Thyroid gland (tissue), 4 donors: ENCODE results near the gene ZNF107. TPM values are rescaled to one million over a fixed set of nuclear protein-coding genes. Genes with fewer than 3 reads are reported as not detected.
A peak's percentile ranks its signal among the peaks of the same experiment; 100 is the strongest.

Experiments
- DNase-seq, 2 donors: peaks; one replicate each; pipeline ENCODE4 v3.0.0-alpha.2; 2019
- H3K27ac ChIP-seq, 3 donors: fragments of 200-600 bp; sonication (generic); 1 replicate in 2 of 3; 2 replicates in 1 of 3; pipeline ENCODE4 v1.5.1; 2016 to 2019; ENCODE audit warnings: mild to moderate bottlenecking in 1 of 3, moderate library complexity in 1 of 3
- H3K27me3 ChIP-seq: fragments of 200-600 bp; sonication (generic); one replicate; pipeline ENCODE4 v1.5.1; 2019
- H3K36me3 ChIP-seq, 2 donors: fragments of 200-600 bp; sonication (generic); one replicate each; pipeline ENCODE4 v1.5.1; 2016 to 2019
- H3K4me1 ChIP-seq, 2 donors: fragments of 200-600 bp; sonication (generic); one replicate each; pipeline ENCODE4 v1.5.1; 2017 to 2019
- H3K4me3 ChIP-seq, 3 donors: fragments of 200-600 bp; sonication (generic); replicated peaks in 1 of 3; 1 replicate in 2 of 3; 2 replicates in 1 of 3; pipeline ENCODE4 v1.5.1; 2016; ENCODE audit warnings: mild to moderate bottlenecking in 1 of 3
- H3K9me3 ChIP-seq: fragments of 200-600 bp; sonication (generic); one replicate; pipeline ENCODE4 v1.5.1; 2017
- CTCF ChIP-seq, 6 experiments: fragments of 200-600 bp in 3 of 6; fragments of 450-650 bp in 3 of 6; sonication (generic) in 3 of 6; IDR thresholded peaks; one replicate each; pipeline ENCODE4 v1.5.1; 2016 to 2019; ENCODE audit warnings: antibody characterized with exemption in 6 of 6, mild to moderate bottlenecking in 2 of 6, inconsistent platforms in 1 of 6, moderate library complexity in 1 of 6
- POLR2A ChIP-seq, 2 donors: fragments of 450-650 bp; IDR thresholded peaks; one replicate each; pipeline ENCODE4 v1.6.1; 2017; ENCODE audit warnings: antibody characterized with exemption in 2 of 2, mild to moderate bottlenecking in 2 of 2, moderate library complexity in 1 of 2
- WGBS, 2 donors: methylation state at CpG; one replicate each; pipeline ENCODE4 v1.1.5; 2017; 5-methylcytosine and 5-hydroxymethylcytosine counted together
- intact Hi-C: fragments of 100-400 bp; cut with DNase I; formaldehyde crosslinking; loops from one replicate; pipeline ENCODE4 v1.15.1; 2023
- total RNA-seq, 4 donors: library from RNA; depleted of rRNA; stranded (reverse); fragments of >200 nt; gene quantifications; one replicate each; pipeline ENCODE4 v1.2.3, GENCODE V29; 2016

The ZNF107 gene
- total RNA-seq, 4 donors from 2014 or later: 8.5 to 16.4 (median 12.9) TPM

- TF ChIP-seq POLR2A (IDR thresholded peaks at IDR 0.05) (no peak), CTCF (IDR thresholded peaks at IDR 0.05) (peak; percentile 24 to 72 (median 52))
- no peak for DNase-seq
- H3K36me3 ChIP-seq: no peaks in the 10 kb centered on the region
- H3K27ac ChIP-seq: no peak overlapping the region
- H3K4me3 ChIP-seq: no peak overlapping the region
- no peaks in the 10 kb centered on the region for H3K4me1 ChIP-seq
- no peaks in the 10 kb centered on the region for H3K9me3 ChIP-seq
- intact Hi-C loops: no loop called here
- 21 to 22% methylated on average over 12 of the region's 12 CpGs for WGBS, 2 donors
- H3K27me3 ChIP-seq: no peaks in the 10 kb centered on the region
Observed at GRCh38 chr7:64625114-64626082, 40.5 kb upstream of the ZNF107 start.

DNA sequence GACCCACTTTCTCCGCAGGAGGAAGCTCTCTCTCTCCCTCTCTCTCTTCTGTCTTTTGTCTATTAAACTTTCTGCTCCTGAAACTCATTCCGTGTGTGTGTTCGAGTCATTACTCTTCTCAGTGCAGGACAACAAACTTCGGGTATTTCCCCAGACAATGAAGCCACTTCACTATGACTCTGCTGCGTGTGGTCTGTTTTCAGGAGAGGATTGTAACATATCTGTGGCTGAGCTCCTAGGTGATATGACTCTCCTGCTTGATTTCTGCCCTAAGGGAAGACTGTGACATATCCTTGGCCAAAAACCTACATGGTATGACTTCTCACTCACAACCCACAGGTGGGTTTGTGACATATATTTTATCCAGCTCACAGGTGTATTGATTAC lies 39.9 kb upstream of the ZNF107 start:
- H3K9me3 ChIP-seq: no peaks in the 10 kb centered on the region

DNA sequence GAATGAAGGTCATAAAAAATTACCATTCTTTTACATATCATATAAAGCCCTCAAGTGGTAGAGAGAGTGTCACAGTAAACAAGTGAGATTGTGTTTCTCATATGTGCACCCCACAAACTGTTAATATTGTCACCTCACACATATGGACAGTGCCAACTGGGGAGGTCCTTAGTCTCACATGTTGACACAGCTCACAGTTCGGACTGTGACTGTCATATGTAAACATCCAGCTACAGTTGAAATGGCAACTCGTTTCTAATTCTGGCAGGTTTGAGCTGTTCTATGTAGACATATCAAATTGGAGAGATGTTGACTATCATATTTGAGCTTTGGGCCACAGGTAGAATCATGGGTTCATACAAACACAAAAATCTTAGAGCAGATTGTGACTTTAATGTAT lies 39.4 kb upstream of the ZNF107 start:
- Histone ChIP-seq H3K4me3 (no peak overlapping the region), H3K27me3 (no peaks in the 10 kb centered on the region), H3K27ac (no peak overlapping the region), H3K4me1 (no peaks in the 10 kb centered on the region), H3K36me3 (no peaks in the 10 kb centered on the region), H3K9me3 (no peaks in the 10 kb centered on the region)
- DNase-seq: no peak
- intact Hi-C loops: no loop called here
- TF ChIP-seq CTCF (IDR thresholded peaks at IDR 0.05) (no peak), POLR2A (IDR thresholded peaks at IDR 0.05) (no peak)
- WGBS, 2 donors: 27 to 36% methylated on average over 2 of the region's 2 CpGs

More for the DNA sequence above, 39.9 kb upstream of the ZNF107 start:
- Histone ChIP-seq H3K36me3 (no peaks in the 10 kb centered on the region), H3K27me3 (no peaks in the 10 kb centered on the region), H3K27ac (no peak overlapping the region), H3K4me1 (no peaks in the 10 kb centered on the region), H3K4me3 (no peak overlapping the region)
- TF ChIP-seq CTCF (IDR thresholded peaks at IDR 0.05): no peak
- intact Hi-C loops: no loop called here
- DNase-seq: no peak
- 56 to 59% methylated on average over 5 of the region's 5 CpGs for WGBS, 2 donors

- no peak overlapping the region for H3K27ac ChIP-seq
- H3K36me3 ChIP-seq: no peaks in the 10 kb centered on the region
- TF ChIP-seq POLR2A (IDR thresholded peaks at IDR 0.05) (no peak), CTCF (IDR thresholded peaks at IDR 0.05) (no peak)
- DNase-seq: no peak
- no peaks in the 10 kb centered on the region for H3K4me1 ChIP-seq
- no peaks in the 10 kb centered on the region for H3K27me3 ChIP-seq
- intact Hi-C loops: no loop called here
- H3K4me3 ChIP-seq: no peak overlapping the region
- no peaks in the 10 kb centered on the region for H3K9me3 ChIP-seq
Observed at GRCh38 chr7:64628192-64628591, 37.7 kb upstream of the ZNF107 start.

DNA sequence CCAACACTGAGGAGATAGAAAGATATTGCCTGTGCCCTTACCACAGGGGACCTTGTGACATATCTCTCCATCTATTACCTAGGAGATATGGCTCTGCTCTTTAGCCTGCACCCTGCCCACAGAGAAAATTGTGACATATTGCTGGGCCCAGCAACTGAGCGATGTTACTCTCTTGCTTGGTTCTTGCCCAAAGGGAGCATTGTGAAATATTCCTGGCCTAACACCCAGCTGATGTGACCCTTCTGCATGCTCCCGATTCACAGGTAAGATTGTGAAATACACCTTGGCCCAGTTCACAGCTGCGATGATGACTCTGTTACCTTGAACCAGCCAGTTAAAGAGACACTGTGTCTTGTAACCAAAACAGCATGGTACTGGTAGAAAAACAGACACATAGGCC lies 37.2 kb upstream of the ZNF107 start:
- 70 to 82% methylated on average over 3 of the region's 3 CpGs for WGBS, 2 donors
- intact Hi-C loops: no loop called here

More for the DNA sequence above, 37.2 kb upstream of the ZNF107 start:
- Histone ChIP-seq H3K9me3 (no peaks in the 10 kb centered on the region), H3K36me3 (no peaks in the 10 kb centered on the region), H3K4me1 (no peaks in the 10 kb centered on the region), H3K4me3 (no peak overlapping the region), H3K27ac (no peak overlapping the region), H3K27me3 (no peaks in the 10 kb centered on the region)
- no peak for DNase-seq
- TF ChIP-seq CTCF (IDR thresholded peaks at IDR 0.05): no peak
- TF ChIP-seq POLR2A (IDR thresholded peaks at IDR 0.05): no peak
